Measurements from ENCODE around the gene PKN2.

DNA sequence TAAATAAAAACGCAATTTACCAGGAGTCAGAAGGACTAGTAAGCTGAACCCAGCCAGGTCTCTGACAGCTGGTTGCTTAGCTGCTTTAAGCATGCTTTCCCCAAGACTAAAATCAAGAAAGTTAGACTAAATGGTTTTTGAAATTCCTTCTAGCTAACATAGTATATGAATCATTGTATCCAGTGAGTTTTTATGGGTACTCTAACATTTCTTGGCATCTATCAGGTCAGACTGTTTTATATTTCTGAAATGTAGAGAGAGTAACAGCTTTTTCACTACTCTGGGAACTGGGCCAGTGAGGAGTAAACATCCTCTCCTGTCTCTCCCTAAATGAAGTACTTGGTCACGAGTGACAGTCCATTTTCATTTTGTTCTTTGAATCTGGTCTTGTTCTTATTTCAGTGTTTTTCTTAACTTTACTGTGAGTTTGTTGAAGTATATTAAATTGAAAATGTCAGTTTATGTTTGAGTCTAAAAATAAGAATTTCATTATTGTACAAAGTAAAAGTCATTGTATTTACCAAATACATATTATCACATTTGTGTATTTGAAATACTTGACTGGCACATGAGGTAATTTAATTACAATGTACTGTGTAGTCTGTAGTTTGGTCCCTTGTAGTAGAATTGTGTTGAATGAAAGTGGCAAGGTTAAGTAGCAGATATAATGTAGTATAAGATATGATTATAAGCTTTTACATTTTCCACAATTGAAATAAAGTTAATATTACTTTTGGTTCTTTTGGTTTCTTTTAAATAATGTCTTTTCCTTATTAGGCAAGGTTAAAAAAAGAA lies 47.6 kb downstream of the PKN2 start:
- no peak for TF ChIP-seq ZNF157 (tag by site-specific recombination; IDR thresholded peaks at IDR 0.05)
- TF ChIP-seq, protein P1, sequence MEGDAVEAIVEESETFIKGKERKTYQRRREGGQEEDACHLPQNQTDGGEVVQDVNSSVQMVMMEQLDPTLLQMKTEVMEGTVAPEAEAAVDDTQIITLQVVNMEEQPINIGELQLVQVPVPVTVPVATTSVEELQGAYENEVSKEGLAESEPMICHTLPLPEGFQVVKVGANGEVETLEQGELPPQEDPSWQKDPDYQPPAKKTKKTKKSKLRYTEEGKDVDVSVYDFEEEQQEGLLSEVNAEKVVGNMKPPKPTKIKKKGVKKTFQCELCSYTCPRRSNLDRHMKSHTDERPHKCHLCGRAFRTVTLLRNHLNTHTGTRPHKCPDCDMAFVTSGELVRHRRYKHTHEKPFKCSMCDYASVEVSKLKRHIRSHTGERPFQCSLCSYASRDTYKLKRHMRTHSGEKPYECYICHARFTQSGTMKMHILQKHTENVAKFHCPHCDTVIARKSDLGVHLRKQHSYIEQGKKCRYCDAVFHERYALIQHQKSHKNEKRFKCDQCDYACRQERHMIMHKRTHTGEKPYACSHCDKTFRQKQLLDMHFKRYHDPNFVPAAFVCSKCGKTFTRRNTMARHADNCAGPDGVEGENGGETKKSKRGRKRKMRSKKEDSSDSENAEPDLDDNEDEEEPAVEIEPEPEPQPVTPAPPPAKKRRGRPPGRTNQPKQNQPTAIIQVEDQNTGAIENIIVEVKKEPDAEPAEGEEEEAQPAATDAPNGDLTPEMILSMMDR (tag by site-specific recombination; IDR thresholded peaks at IDR 0.05): no peak
- TF ChIP-seq, protein P2, sequence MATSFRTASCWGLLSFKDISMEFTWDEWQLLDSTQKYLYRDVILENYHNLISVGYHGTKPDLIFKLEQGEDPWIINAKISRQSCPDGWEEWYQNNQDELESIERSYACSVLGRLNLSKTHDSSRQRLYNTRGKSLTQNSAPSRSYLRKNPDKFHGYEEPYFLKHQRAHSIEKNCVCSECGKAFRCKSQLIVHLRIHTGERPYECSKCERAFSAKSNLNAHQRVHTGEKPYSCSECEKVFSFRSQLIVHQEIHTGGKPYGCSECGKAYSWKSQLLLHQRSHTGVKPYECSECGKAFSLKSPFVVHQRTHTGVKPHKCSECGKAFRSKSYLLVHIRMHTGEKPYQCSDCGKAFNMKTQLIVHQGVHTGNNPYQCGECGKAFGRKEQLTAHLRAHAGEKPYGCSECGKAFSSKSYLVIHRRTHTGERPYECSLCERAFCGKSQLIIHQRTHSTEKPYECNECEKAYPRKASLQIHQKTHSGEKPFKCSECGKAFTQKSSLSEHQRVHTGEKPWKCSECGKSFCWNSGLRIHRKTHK (tag by site-specific recombination; IDR thresholded peaks at IDR 0.05): no peak
- no peak for TF ChIP-seq ZBTB17 (tag by site-specific recombination; IDR thresholded peaks at IDR 0.05)
- no peak for TF ChIP-seq ZNF792 (tag by site-specific recombination; IDR thresholded peaks at IDR 0.05)
- no peak for TF ChIP-seq SP3 (tag by site-specific recombination; IDR thresholded peaks at IDR 0.05)

Data from HEK293 (cell line).